CD14-positive monocyte (primary cell): ENCODE measurements around the gene SSTR5. TPM values are rescaled to one million over a fixed set of nuclear protein-coding genes. Genes with fewer than 3 reads are reported as not detected.

Experiments used
- DNase-seq, 3 donors: peaks; one replicate each; pipeline ENCODE4 v3.0.0-alpha.2; 2011 to 2022
- H2AFZ ChIP-seq: 2 replicates; pipeline ENCODE4 v1.6.0; 2012; ENCODE audit warnings: mild to moderate bottlenecking, low read depth, low read length, inconsistent platforms; ENCODE audit not compliant: insufficient read depth, poor library complexity, severe bottlenecking
- H3K27ac ChIP-seq, 2 donors: 1 replicate in 1 of 2; 2 replicates in 1 of 2; pipeline ENCODE4 v1.5.1; 2012 to 2013; ENCODE audit warnings: low read length in 2 of 2, control low read depth in 1 of 2, inconsistent platforms in 1 of 2, low read depth in 1 of 2, mild to moderate bottlenecking in 1 of 2
- H3K27me3 ChIP-seq, 2 donors: one replicate each; pipeline versions ENCODE4 v1.6.0 to v1.6.1; 2011 to 2013; ENCODE audit warnings: low read length in 2 of 2; ENCODE audit not compliant: control insufficient read depth in 2 of 2, insufficient read depth in 2 of 2
- H3K36me3 ChIP-seq, 2 donors: replicated peaks in 1 of 2; 1 replicate in 1 of 2; 2 replicates in 1 of 2; pipeline versions ENCODE4 v1.5.1 to v1.6.1; 2012 to 2013; ENCODE audit warnings: low read length in 2 of 2, control low read depth in 1 of 2, inconsistent platforms in 1 of 2, mild to moderate bottlenecking in 1 of 2; ENCODE audit not compliant: insufficient read depth in 2 of 2, control insufficient read depth in 1 of 2
- H3K4me1 ChIP-seq, 2 donors: 1 replicate in 1 of 2; 2 replicates in 1 of 2; pipeline versions ENCODE4 v1.5.1 to v1.6.1; 2012 to 2013; ENCODE audit warnings: low read length in 2 of 2, control low read depth in 1 of 2, inconsistent platforms in 1 of 2, mild to moderate bottlenecking in 1 of 2, moderate library complexity in 1 of 2; ENCODE audit not compliant: insufficient read depth in 2 of 2, control insufficient read depth in 1 of 2
- H3K4me2 ChIP-seq: replicated peaks from 2 replicates; pipeline ENCODE3; 2012; ENCODE audit warnings: low read length, moderate library complexity, mild to moderate bottlenecking; ENCODE audit not compliant: poor library complexity, severe bottlenecking; ENCODE audit errors: extremely low read depth
- H3K4me3 ChIP-seq, 3 experiments: fragments of 200-600 bp in 1 of 3; sonication (generic) in 1 of 3; replicated peaks in 1 of 3; 1 replicate in 2 of 3; 2 replicates in 1 of 3; pipeline ENCODE4 v1.5.1; 2011 to 2013; ENCODE audit warnings: low read length in 3 of 3, mild to moderate bottlenecking in 3 of 3, control low read depth in 2 of 3, low read depth in 2 of 3, inconsistent platforms in 1 of 3, moderate library complexity in 1 of 3
- H3K79me2 ChIP-seq: 2 replicates; pipeline ENCODE4 v1.6.0; 2012; ENCODE audit warnings: mild to moderate bottlenecking, control low read depth, inconsistent platforms, low read length, moderate library complexity; ENCODE audit not compliant: insufficient read depth
- H3K9ac ChIP-seq: 2 replicates; pipeline ENCODE4 v1.6.0; 2017; ENCODE audit warnings: low read length, mild to moderate bottlenecking; ENCODE audit not compliant: insufficient read depth, poor library complexity, severe bottlenecking
- H3K9me3 ChIP-seq, 2 donors: replicated peaks in 1 of 2; 1 replicate in 1 of 2; 2 replicates in 1 of 2; pipeline versions ENCODE4 v1.5.1 to v1.6.1; 2012 to 2013; ENCODE audit warnings: low read length in 2 of 2, control low read depth in 1 of 2; ENCODE audit not compliant: control insufficient read depth in 1 of 2, insufficient read depth in 1 of 2
- H4K20me1 ChIP-seq: 2 replicates; pipeline ENCODE4 v1.6.0; 2012; ENCODE audit warnings: mild to moderate bottlenecking, low read length, control low read depth, moderate library complexity; ENCODE audit not compliant: insufficient read depth
- H3K27ac Mint-ChIP-seq, 7 donors: one replicate each; pipeline ENCODE4 v1.8.0; 2020; ENCODE audit warnings: mild to moderate bottlenecking in 7 of 7, mixed read lengths in 7 of 7, moderate library complexity in 6 of 7, inconsistent platforms in 2 of 7
- H3K27me3 Mint-ChIP-seq, 3 donors: one replicate each; pipeline ENCODE4 v1.8.0; 2021 to 2022; ENCODE audit warnings: low read depth in 3 of 3, mild to moderate bottlenecking in 3 of 3, mixed read lengths in 3 of 3, moderate library complexity in 3 of 3, inconsistent platforms in 1 of 3
- H3K36me3 Mint-ChIP-seq, 2 donors: one replicate each; pipeline ENCODE4 v1.8.0; 2020; ENCODE audit warnings: mixed read lengths in 2 of 2, inconsistent platforms in 1 of 2, mild to moderate bottlenecking in 1 of 2
- H3K4me1 Mint-ChIP-seq: one replicate; pipeline ENCODE4 v1.8.0; 2020; ENCODE audit warnings: mild to moderate bottlenecking, mixed read lengths
- H3K4me3 Mint-ChIP-seq, 2 donors: one replicate each; pipeline ENCODE4 v1.8.0; 2020; ENCODE audit warnings: mild to moderate bottlenecking in 2 of 2, mixed read lengths in 2 of 2, moderate library complexity in 1 of 2
- H3K9me3 Mint-ChIP-seq, 7 donors: one replicate each; pipeline ENCODE4 v1.8.0; 2020 to 2022; ENCODE audit warnings: mixed read lengths in 7 of 7, mild to moderate bottlenecking in 6 of 7, moderate library complexity in 6 of 7, inconsistent platforms in 2 of 7
- WGBS: methylation state at CpG from one replicate; pipeline ENCODE4 v1.1.5; 2013; ENCODE audit warnings: missing lambda C conversion rate; ENCODE audit not compliant: insufficient coverage; 5-methylcytosine and 5-hydroxymethylcytosine counted together
- intact Hi-C, 2 donors: fragments of 100-400 bp; cut with micrococcal nuclease; formaldehyde crosslinking; loops; one replicate each; pipeline versions ENCODE4 v1.15.0 to v1.15.1; 2023
- polyA plus RNA-seq, 3 donors: library from polyadenylated mRNA; depleted of rRNA in 1 of 3; unstranded in 2 of 3; stranded (reverse) in 1 of 3; fragments of 300-500 nt in 2 of 3; fragments of >200 nt in 1 of 3; fragmentation: Illumina TruSeq in 2 of 3; gene quantifications; 1 replicate in 2 of 3; 2 replicates in 1 of 3; pipeline ENCODE4 v1.2.3, GENCODE V29; 2012 to 2021
- TF ChIP-seq, protein P1 (sequence below): fragments of 200-600 bp; IDR thresholded peaks from one replicate; pipeline ENCODE4 v1.8.0; 2022; ENCODE audit warnings: antibody characterized with exemption, mild to moderate bottlenecking

Gene SSTR5
- polyA plus RNA-seq, 3 donors = not detected

- Mint-ChIP-seq H3K27me3 (peaks cover 2 to 11% (median 4%) of the 10 kb centered on the region in 3 donors), H3K9me3 (peaks cover 9 to 26% (median 13%) of the 10 kb centered on the region in 7 donors), H3K27ac (no peak overlapping the region), H3K4me3 (no peak overlapping the region), H3K4me1 (no peaks in the 10 kb centered on the region), H3K36me3 (no peaks in the 10 kb centered on the region)
- Histone ChIP-seq H3K4me2 (no peak overlapping the region), H3K9me3 (peaks cover 0 to 24% of the 10 kb centered on the region in 2 donors), H3K79me2 (no peaks in the 10 kb centered on the region), H3K36me3 (no peaks in the 10 kb centered on the region), H4K20me1 (no peaks in the 10 kb centered on the region), H3K4me1 (no peaks in the 10 kb centered on the region), H3K27me3 (no peaks in the 10 kb centered on the region), H3K4me3 (no peak overlapping the region), H3K9ac (no peak overlapping the region), H3K27ac (no peak overlapping the region), H2AFZ (no peak overlapping the region)
- TF ChIP-seq, protein P1, sequence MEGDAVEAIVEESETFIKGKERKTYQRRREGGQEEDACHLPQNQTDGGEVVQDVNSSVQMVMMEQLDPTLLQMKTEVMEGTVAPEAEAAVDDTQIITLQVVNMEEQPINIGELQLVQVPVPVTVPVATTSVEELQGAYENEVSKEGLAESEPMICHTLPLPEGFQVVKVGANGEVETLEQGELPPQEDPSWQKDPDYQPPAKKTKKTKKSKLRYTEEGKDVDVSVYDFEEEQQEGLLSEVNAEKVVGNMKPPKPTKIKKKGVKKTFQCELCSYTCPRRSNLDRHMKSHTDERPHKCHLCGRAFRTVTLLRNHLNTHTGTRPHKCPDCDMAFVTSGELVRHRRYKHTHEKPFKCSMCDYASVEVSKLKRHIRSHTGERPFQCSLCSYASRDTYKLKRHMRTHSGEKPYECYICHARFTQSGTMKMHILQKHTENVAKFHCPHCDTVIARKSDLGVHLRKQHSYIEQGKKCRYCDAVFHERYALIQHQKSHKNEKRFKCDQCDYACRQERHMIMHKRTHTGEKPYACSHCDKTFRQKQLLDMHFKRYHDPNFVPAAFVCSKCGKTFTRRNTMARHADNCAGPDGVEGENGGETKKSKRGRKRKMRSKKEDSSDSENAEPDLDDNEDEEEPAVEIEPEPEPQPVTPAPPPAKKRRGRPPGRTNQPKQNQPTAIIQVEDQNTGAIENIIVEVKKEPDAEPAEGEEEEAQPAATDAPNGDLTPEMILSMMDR = no peak
- no peak for DNase-seq
- 74% methylated on average over 12 of the region's 13 CpGs for WGBS
- intact Hi-C loops = no loop called here
Observed at GRCh38 chr16:1055557-1055924, 17.0 kb upstream of the SSTR5 start.

GRCh38 chr16:1056196-1056595 is 16.4 kb upstream of the SSTR5 start:
- no peak overlapping the region for H3K27ac ChIP-seq
- no peaks in the 10 kb centered on the region for H3K36me3 ChIP-seq
- H4K20me1 ChIP-seq = no peaks in the 10 kb centered on the region
- no peak overlapping the region for H3K9ac ChIP-seq
- no peak overlapping the region for H3K4me2 ChIP-seq
- Mint-ChIP-seq H3K27me3 (peaks cover 2 to 11% (median 4%) of the 10 kb centered on the region in 3 donors), H3K4me1 (no peaks in the 10 kb centered on the region), H3K4me3 (no peak overlapping the region), H3K27ac (no peak overlapping the region), H3K36me3 (no peaks in the 10 kb centered on the region), H3K9me3 (peaks cover 9 to 26% (median 13%) of the 10 kb centered on the region in 7 donors)
- no peak for DNase-seq
- H3K4me3 ChIP-seq = no peak overlapping the region
- H2AFZ ChIP-seq = no peak overlapping the region
- H3K9me3 ChIP-seq = peaks cover 0 to 24% of the 10 kb centered on the region in 2 donors
- intact Hi-C loops = no loop called here
- H3K4me1 ChIP-seq = no peaks in the 10 kb centered on the region
- TF ChIP-seq, protein P1 = no peak
- H3K27me3 ChIP-seq = no peaks in the 10 kb centered on the region
- 80% methylated on average over 8 of the region's 8 CpGs for WGBS
- no peaks in the 10 kb centered on the region for H3K79me2 ChIP-seq
